Smooth muscle cell (in vitro differentiated cells): ENCODE data around the gene FGFR3. TPM values are rescaled to one million over a fixed set of nuclear protein-coding genes. Genes with fewer than 3 reads are reported as not detected.

ENCODE experiments used
- DNase-seq: peaks from one replicate; lab custom pipeline; 2025; ENCODE audit not compliant: unreplicated experiment; lab: John Stamatoyannopoulos, UW
- H2AFZ ChIP-seq: fragments of 200-600 bp; sonication (generic); 2 replicates; pipeline ENCODE4 v1.6.0; 2016; ENCODE audit warnings: antibody characterized with exemption, low read depth, mild to moderate bottlenecking
- H3F3A ChIP-seq: fragments of 200-600 bp; sonication (generic); 2 replicates; pipeline ENCODE4 v1.6.0; 2017; ENCODE audit warnings: antibody characterized with exemption, low read depth
- H3K27ac ChIP-seq: fragments of 200-600 bp; sonication (generic); 2 replicates; pipeline ENCODE4 v1.5.1; 2016; ENCODE audit warnings: low read depth, mild to moderate bottlenecking
- H3K27me3 ChIP-seq: fragments of 200-600 bp; sonication (generic); 2 replicates; pipeline ENCODE4 v1.6.1; 2016; ENCODE audit warnings: low read depth, mild to moderate bottlenecking
- H3K36me3 ChIP-seq: fragments of 200-600 bp; sonication (generic); 2 replicates; pipeline ENCODE4 v1.5.1; 2016; ENCODE audit warnings: low read depth
- H3K4me1 ChIP-seq: fragments of 200-600 bp; sonication (generic); 2 replicates; pipeline ENCODE4 v1.5.1; 2016; ENCODE audit warnings: low read depth
- H3K4me2 ChIP-seq: fragments of 200-600 bp; sonication (generic); 2 replicates; pipeline ENCODE4 v1.6.0; 2016; ENCODE audit warnings: mild to moderate bottlenecking
- H3K4me3 ChIP-seq: fragments of 200-600 bp; sonication (generic); 2 replicates; pipeline ENCODE4 v1.5.1; 2016; ENCODE audit warnings: mild to moderate bottlenecking
- H3K79me2 ChIP-seq: fragments of 200-600 bp; sonication (generic); 2 replicates; pipeline ENCODE4 v1.6.0; 2016; ENCODE audit warnings: low read depth, mild to moderate bottlenecking
- H3K9ac ChIP-seq: fragments of 200-600 bp; sonication (generic); 2 replicates; pipeline ENCODE4 v1.6.0; 2016; ENCODE audit warnings: low read depth
- H3K9me3 ChIP-seq: fragments of 200-600 bp; sonication (generic); replicated peaks from 2 replicates; pipeline ENCODE4 v1.5.1; 2016; ENCODE audit warnings: low read depth
- H4K20me1 ChIP-seq: fragments of 200-600 bp; sonication (generic); 2 replicates; pipeline ENCODE4 v1.6.0; 2016; ENCODE audit warnings: low read depth
- CTCF ChIP-seq: fragments of 200-600 bp; sonication (generic); IDR thresholded peaks from 2 replicates; pipeline ENCODE4 v1.5.1; 2017; ENCODE audit warnings: borderline replicate concordance, mild to moderate bottlenecking, antibody characterized with exemption; ENCODE audit not compliant: insufficient read depth, poor library complexity, severe bottlenecking
- WGBS: methylation state at CpG from one replicate; pipeline ENCODE4 v1.1.7; 2016; ENCODE audit warnings: low lambda C conversion rate; 5-methylcytosine and 5-hydroxymethylcytosine counted together
- polyA plus RNA-seq: library from polyadenylated mRNA; unstranded; fragments of >200 nt; fragmentation: Nextera tagmentation; extraction: Ambion mirVana; gene quantifications from 2 replicates; pipeline ENCODE4 v1.2.1, GENCODE V29; 2016
- total RNA-seq: library from RNA; depleted of rRNA; stranded (reverse); fragments of >200 nt; gene quantifications from 2 replicates; pipeline ENCODE4 v1.2.3, GENCODE V29; 2014

FGFR3 gene
- total and polyA plus RNA-seq, 2 experiments from 2014 or later: 6.6 to 13.6 TPM

- no peak overlapping the region for H3K4me3 ChIP-seq
- no peaks in the 10 kb centered on the region for H4K20me1 ChIP-seq
- H3K4me2 ChIP-seq: no peak overlapping the region
- H3K4me1 ChIP-seq: no peaks in the 10 kb centered on the region
- H3K9ac ChIP-seq: no peak overlapping the region
- H2AFZ ChIP-seq: no peak overlapping the region
- no peaks in the 10 kb centered on the region for H3K27me3 ChIP-seq
- no peaks in the 10 kb centered on the region for H3K9me3 ChIP-seq
- no peaks in the 10 kb centered on the region for H3F3A ChIP-seq
- no peak overlapping the region for H3K27ac ChIP-seq
- 97% methylated on average over 33 of the region's 34 CpGs for WGBS
- no peak for TF ChIP-seq CTCF
- H3K36me3 ChIP-seq: peaks cover 6% of the 10 kb centered on the region
- DNase-seq: no peak
- no peaks in the 10 kb centered on the region for H3K79me2 ChIP-seq
These were observed 22.3 kb downstream of the FGFR3 start for GRCh38 chr4:1815096-1815996.

- Histone ChIP-seq H3K4me2 (no peak overlapping the region), H2AFZ (no peak overlapping the region), H3K27ac (no peak overlapping the region), H3K4me3 (no peak overlapping the region), H3K36me3 (peaks cover 8% of the 10 kb centered on the region), H3K27me3 (no peaks in the 10 kb centered on the region), H4K20me1 (no peaks in the 10 kb centered on the region), H3K9ac (no peak overlapping the region), H3K4me1 (no peaks in the 10 kb centered on the region), H3K79me2 (no peaks in the 10 kb centered on the region), H3F3A (no peaks in the 10 kb centered on the region), H3K9me3 (no peaks in the 10 kb centered on the region)
- no peak for TF ChIP-seq CTCF
- 91% methylated on average over 25 of the region's 25 CpGs for WGBS
- DNase-seq: no peak
These were observed 23.1 kb downstream of the FGFR3 start for GRCh38 chr4:1815997-1816860.

- Histone ChIP-seq H2AFZ (no peak overlapping the region), H3K27ac (no peak overlapping the region), H4K20me1 (no peaks in the 10 kb centered on the region), H3K27me3 (no peaks in the 10 kb centered on the region), H3K4me3 (no peak overlapping the region), H3K4me2 (no peak overlapping the region), H3F3A (no peaks in the 10 kb centered on the region), H3K9me3 (no peaks in the 10 kb centered on the region), H3K9ac (no peak overlapping the region), H3K79me2 (no peaks in the 10 kb centered on the region), H3K4me1 (no peaks in the 10 kb centered on the region), H3K36me3 (peaks cover 8% of the 10 kb centered on the region)
- DNase-seq: no peak
- 98% methylated on average over 10 of the region's 10 CpGs for WGBS
- TF ChIP-seq CTCF: no peak
These were observed 26.2 kb downstream of the FGFR3 start for GRCh38 chr4:1819284-1819683.
